MM.1S (cell line): ENCODE results near the gene PRIMA1.

Experiments
- EZH2 ChIP-seq: fragments of 300-600 bp; sonication (generic); optimal IDR thresholded peaks from 2 replicates; pipeline ENCODE3; 2017; ENCODE audit warnings: low read depth, mild to moderate bottlenecking, antibody characterized with exemption, low read length, mixed read lengths
- TF ChIP-seq, protein P1 (sequence below): fragments of 300-600 bp; sonication (generic); IDR thresholded peaks from 2 replicates; pipeline ENCODE4 v1.5.1; 2016; ENCODE audit warnings: antibody characterized with exemption, low read length, mixed read lengths

GRCh38 chr14:93727917-93728650 lies 60.2 kb downstream of the PRIMA1 start:
- TF ChIP-seq, protein P1, sequence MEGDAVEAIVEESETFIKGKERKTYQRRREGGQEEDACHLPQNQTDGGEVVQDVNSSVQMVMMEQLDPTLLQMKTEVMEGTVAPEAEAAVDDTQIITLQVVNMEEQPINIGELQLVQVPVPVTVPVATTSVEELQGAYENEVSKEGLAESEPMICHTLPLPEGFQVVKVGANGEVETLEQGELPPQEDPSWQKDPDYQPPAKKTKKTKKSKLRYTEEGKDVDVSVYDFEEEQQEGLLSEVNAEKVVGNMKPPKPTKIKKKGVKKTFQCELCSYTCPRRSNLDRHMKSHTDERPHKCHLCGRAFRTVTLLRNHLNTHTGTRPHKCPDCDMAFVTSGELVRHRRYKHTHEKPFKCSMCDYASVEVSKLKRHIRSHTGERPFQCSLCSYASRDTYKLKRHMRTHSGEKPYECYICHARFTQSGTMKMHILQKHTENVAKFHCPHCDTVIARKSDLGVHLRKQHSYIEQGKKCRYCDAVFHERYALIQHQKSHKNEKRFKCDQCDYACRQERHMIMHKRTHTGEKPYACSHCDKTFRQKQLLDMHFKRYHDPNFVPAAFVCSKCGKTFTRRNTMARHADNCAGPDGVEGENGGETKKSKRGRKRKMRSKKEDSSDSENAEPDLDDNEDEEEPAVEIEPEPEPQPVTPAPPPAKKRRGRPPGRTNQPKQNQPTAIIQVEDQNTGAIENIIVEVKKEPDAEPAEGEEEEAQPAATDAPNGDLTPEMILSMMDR, result no peak
- TF ChIP-seq EZH2, result no peak
